Stimulated activated memory B cell treated with anti-CD40 and anti-IgM and Interleukin-4, amounts not matched to agents 10 μg/mL and 1 μg/mL and 100 μg/mL, for 72 hours (primary cell): Measurements from ENCODE around the gene HNRNPH1.
"Not testable (repeated sequence)": the region's sequence is repeated elsewhere in the genome, so short reads cannot be mapped to it uniquely, and the experiment has no call there.

Experiments
- ATAC-seq: fragments of 150-1000 bp; cut with Tn5 transposase; 2 replicates; pipeline ENCODE4 v1.10.0; 2021
- H3K27ac Mint-ChIP-seq: one replicate; pipeline ENCODE4 v1.8.0; 2022; ENCODE audit warnings: mild to moderate bottlenecking, mixed read lengths
- H3K27me3 Mint-ChIP-seq: one replicate; pipeline ENCODE4 v1.8.0; 2022; ENCODE audit warnings: mixed read lengths
- H3K36me3 Mint-ChIP-seq: one replicate; pipeline ENCODE4 v1.8.0; 2022; ENCODE audit warnings: mixed read lengths
- H3K4me1 Mint-ChIP-seq: one replicate; pipeline ENCODE4 v1.8.0; 2022; ENCODE audit warnings: mixed read lengths
- H3K4me3 Mint-ChIP-seq: one replicate; pipeline ENCODE4 v1.8.0; 2022; ENCODE audit warnings: mild to moderate bottlenecking, moderate library complexity, mixed read lengths
- H3K9me3 Mint-ChIP-seq: one replicate; pipeline ENCODE4 v1.8.0; 2022; ENCODE audit warnings: mixed read lengths

Gene HNRNPH1

GRCh38 chr5:179623003-179623905 is at the start of gene HNRNPH1:
TSS of gene HNRNPH1 (minus strand) at chr5:179623671. CDS start at chr5:179623133, 538 bp downstream.
- no peaks in the 10 kb centered on the region for H3K27me3 Mint-ChIP-seq
- peak; percentile 87 for ATAC-seq
- peaks cover 42% of the 10 kb centered on the region for H3K4me1 Mint-ChIP-seq
- H3K4me3 Mint-ChIP-seq: peak within 1 kb of the TSS; percentile 95
- H3K9me3 Mint-ChIP-seq: no peaks in the 10 kb centered on the region
- peak within 1 kb of the TSS; percentile 100 for H3K27ac Mint-ChIP-seq
- peaks cover 46% of the 10 kb centered on the region for H3K36me3 Mint-ChIP-seq

- H3K27me3 Mint-ChIP-seq: no peaks in the 10 kb centered on the region
- H3K4me1 Mint-ChIP-seq: no peaks in the 10 kb centered on the region
- H3K27ac Mint-ChIP-seq: no peak overlapping the region
- no peak for ATAC-seq
- no peak overlapping the region for H3K4me3 Mint-ChIP-seq
- H3K9me3 Mint-ChIP-seq: no peaks in the 10 kb centered on the region
- no peaks in the 10 kb centered on the region for H3K36me3 Mint-ChIP-seq
Measured at GRCh38 chr5:179668391-179668790, 44.9 kb upstream of the HNRNPH1 start.

GRCh38 chr5:179661647-179662046 is 38.2 kb upstream of the HNRNPH1 start:
- not testable (repeated sequence) for H3K4me3 Mint-ChIP-seq, H3K4me1 Mint-ChIP-seq, H3K27ac Mint-ChIP-seq, H3K27me3 Mint-ChIP-seq, ATAC-seq, H3K9me3 Mint-ChIP-seq, H3K36me3 Mint-ChIP-seq

GRCh38 chr5:179658179-179658856 is 34.8 kb upstream of the HNRNPH1 start:
- H3K36me3 Mint-ChIP-seq, H3K4me1 Mint-ChIP-seq, H3K9me3 Mint-ChIP-seq, H3K27ac Mint-ChIP-seq, H3K27me3 Mint-ChIP-seq: not testable (repeated sequence)
- peak; percentile 80 for ATAC-seq
- peak overlapping the region; percentile 75 for H3K4me3 Mint-ChIP-seq

- H3K27ac Mint-ChIP-seq, H3K9me3 Mint-ChIP-seq, H3K27me3 Mint-ChIP-seq, H3K4me3 Mint-ChIP-seq, H3K4me1 Mint-ChIP-seq, H3K36me3 Mint-ChIP-seq: not testable (repeated sequence)
- peak; percentile 94 for ATAC-seq
Measured at GRCh38 chr5:179657302-179658178, 34.1 kb upstream of the HNRNPH1 start.

- H3K27me3 Mint-ChIP-seq, H3K36me3 Mint-ChIP-seq, H3K9me3 Mint-ChIP-seq, ATAC-seq, H3K4me3 Mint-ChIP-seq, H3K27ac Mint-ChIP-seq, H3K4me1 Mint-ChIP-seq: not testable (repeated sequence)
Measured at GRCh38 chr5:179653135-179653534, 29.7 kb upstream of the HNRNPH1 start.

GRCh38 chr5:179650245-179650644 is 26.8 kb upstream of the HNRNPH1 start:
- not testable (repeated sequence) for H3K36me3 Mint-ChIP-seq, H3K4me3 Mint-ChIP-seq, H3K27ac Mint-ChIP-seq, H3K4me1 Mint-ChIP-seq, H3K9me3 Mint-ChIP-seq, H3K27me3 Mint-ChIP-seq, ATAC-seq

- H3K9me3 Mint-ChIP-seq, H3K27ac Mint-ChIP-seq, H3K4me1 Mint-ChIP-seq, H3K36me3 Mint-ChIP-seq, H3K4me3 Mint-ChIP-seq, ATAC-seq: not testable (repeated sequence)
- peaks cover 12% of the 10 kb centered on the region for H3K27me3 Mint-ChIP-seq
Measured at GRCh38 chr5:179649166-179649703, 25.8 kb upstream of the HNRNPH1 start.

- Mint-ChIP-seq H3K9me3 (no peaks in the 10 kb centered on the region), H3K4me1 (no peaks in the 10 kb centered on the region), H3K27me3 (peaks cover 12% of the 10 kb centered on the region), H3K27ac (no peak overlapping the region), H3K36me3 (no peaks in the 10 kb centered on the region), H3K4me3 (no peak overlapping the region)
- ATAC-seq: no peak
Measured at GRCh38 chr5:179648410-179648809, 24.9 kb upstream of the HNRNPH1 start.

GRCh38 chr5:179644766-179645165 is 21.3 kb upstream of the HNRNPH1 start:
- H3K27ac Mint-ChIP-seq, H3K36me3 Mint-ChIP-seq, H3K4me1 Mint-ChIP-seq, H3K9me3 Mint-ChIP-seq, ATAC-seq, H3K4me3 Mint-ChIP-seq: not testable (repeated sequence)
- peaks cover 21% of the 10 kb centered on the region for H3K27me3 Mint-ChIP-seq

- ATAC-seq, H3K9me3 Mint-ChIP-seq, H3K4me1 Mint-ChIP-seq, H3K4me3 Mint-ChIP-seq, H3K36me3 Mint-ChIP-seq, H3K27ac Mint-ChIP-seq: not testable (repeated sequence)
- H3K27me3 Mint-ChIP-seq: peaks cover 29% of the 10 kb centered on the region
Measured at GRCh38 chr5:179643141-179643920, 19.9 kb upstream of the HNRNPH1 start.

- H3K4me1 Mint-ChIP-seq, H3K36me3 Mint-ChIP-seq, H3K4me3 Mint-ChIP-seq, ATAC-seq, H3K9me3 Mint-ChIP-seq, H3K27ac Mint-ChIP-seq: not testable (repeated sequence)
- H3K27me3 Mint-ChIP-seq: peaks cover 29% of the 10 kb centered on the region
Measured at GRCh38 chr5:179642626-179643025, 19.2 kb upstream of the HNRNPH1 start.

GRCh38 chr5:179641745-179642144 is 18.3 kb upstream of the HNRNPH1 start:
- H3K27me3 Mint-ChIP-seq: peaks cover 29% of the 10 kb centered on the region
- not testable (repeated sequence) for H3K9me3 Mint-ChIP-seq, ATAC-seq, H3K36me3 Mint-ChIP-seq, H3K4me3 Mint-ChIP-seq, H3K27ac Mint-ChIP-seq, H3K4me1 Mint-ChIP-seq

GRCh38 chr5:179639296-179639695 is 15.8 kb upstream of the HNRNPH1 start:
- not testable (repeated sequence) for H3K4me1 Mint-ChIP-seq, H3K4me3 Mint-ChIP-seq, H3K9me3 Mint-ChIP-seq, ATAC-seq, H3K27ac Mint-ChIP-seq, H3K36me3 Mint-ChIP-seq
- peaks cover 17% of the 10 kb centered on the region for H3K27me3 Mint-ChIP-seq
